Activated T-cell treated with anti-CD3 and anti-CD28 coated beads for 24 hours (primary cell): Measurements from ENCODE around the gene PEBP1.

ENCODE experiments used
- DNase-seq: peaks from one replicate; pipeline ENCODE4 v3.0.0-alpha.2; 2020; ENCODE audit warnings: low read depth

PEBP1 gene

DNA sequence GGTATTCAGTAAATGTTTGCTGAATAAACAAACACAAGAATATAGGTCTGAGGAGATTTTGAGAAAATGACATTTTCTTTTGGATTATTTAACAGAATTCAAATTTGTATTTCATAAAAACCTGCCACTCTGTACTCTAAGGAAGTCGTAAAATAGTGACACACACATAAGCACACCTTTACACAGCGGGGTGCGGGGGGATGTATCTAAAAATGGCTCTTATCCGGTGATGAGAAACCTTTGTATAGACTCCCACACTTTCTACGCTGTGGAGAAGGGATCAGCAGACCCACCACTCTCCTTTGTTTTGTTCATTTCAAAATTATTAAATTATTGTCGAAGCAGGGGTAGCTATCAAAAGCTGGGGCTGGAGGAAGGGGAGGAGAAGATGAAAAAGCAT lies 58.0 kb downstream of the PEBP1 start:
- no peak for DNase-seq
